Trophoblast cell (in vitro differentiated cells and primary cell): ENCODE data around the gene ITPK1.

Experiments used
- DNase-seq, 2 donors: peaks; one replicate each; pipeline ENCODE4 v3.0.0-alpha.2; 2016
- H2AFZ ChIP-seq: 2 replicates; pipeline ENCODE4 v1.6.1; 2013; ENCODE audit warnings: low read length, moderate library complexity, mild to moderate bottlenecking; ENCODE audit not compliant: insufficient read depth, poor library complexity
- H2AK5ac ChIP-seq: 2 replicates; pipeline ENCODE4 v1.6.1; 2013; ENCODE audit warnings: mild to moderate bottlenecking, low read length
- H2BK120ac ChIP-seq: 2 replicates; pipeline ENCODE4 v1.6.1; 2013; ENCODE audit warnings: low read length, mild to moderate bottlenecking, moderate library complexity; ENCODE audit not compliant: insufficient read depth, poor library complexity
- H2BK12ac ChIP-seq: 2 replicates; pipeline ENCODE4 v1.6.1; 2013; ENCODE audit warnings: mild to moderate bottlenecking, low read length, moderate library complexity
- H2BK5ac ChIP-seq: 2 replicates; pipeline ENCODE4 v1.6.1; 2013; ENCODE audit warnings: low read length, low read depth, moderate library complexity, mild to moderate bottlenecking; ENCODE audit not compliant: poor library complexity
- H3K14ac ChIP-seq: 2 replicates; pipeline ENCODE4 v1.6.1; 2013; ENCODE audit warnings: mild to moderate bottlenecking, low read length
- H3K18ac ChIP-seq: 2 replicates; pipeline ENCODE4 v1.6.1; 2013; ENCODE audit warnings: mild to moderate bottlenecking, low read length
- H3K23ac ChIP-seq: 2 replicates; pipeline ENCODE4 v1.6.1; 2013; ENCODE audit warnings: low read length
- H3K27ac ChIP-seq: 2 replicates; pipeline ENCODE4 v1.5.1; 2013; ENCODE audit warnings: low read depth, mild to moderate bottlenecking, inconsistent platforms, low read length, moderate library complexity
- H3K27me3 ChIP-seq: 2 replicates; pipeline ENCODE4 v1.6.1; 2013; ENCODE audit warnings: inconsistent platforms, mild to moderate bottlenecking, low read length, moderate library complexity; ENCODE audit not compliant: insufficient read depth
- H3K36me3 ChIP-seq, 2 experiments: 1 replicate in 1 of 2; 2 replicates in 1 of 2; pipeline ENCODE4 v1.6.1; 2013; ENCODE audit warnings: low read length in 2 of 2, mild to moderate bottlenecking in 2 of 2, moderate library complexity in 1 of 2; ENCODE audit not compliant: insufficient read depth in 2 of 2, control insufficient read depth in 1 of 2
- H3K4ac ChIP-seq: 2 replicates; pipeline ENCODE4 v1.6.1; 2013; ENCODE audit warnings: low read depth, mild to moderate bottlenecking, low read length, moderate library complexity
- H3K4me1 ChIP-seq, 2 experiments: 1 replicate in 1 of 2; 2 replicates in 1 of 2; pipeline ENCODE4 v1.6.1; 2013; ENCODE audit warnings: low read length in 2 of 2, mild to moderate bottlenecking in 2 of 2, moderate library complexity in 1 of 2; ENCODE audit not compliant: insufficient read depth in 2 of 2, control insufficient read depth in 1 of 2
- H3K4me2 ChIP-seq: 2 replicates; pipeline ENCODE4 v1.6.1; 2013; ENCODE audit warnings: inconsistent platforms, mild to moderate bottlenecking, low read length, moderate library complexity
- H3K4me3 ChIP-seq: 2 replicates; pipeline ENCODE4 v1.5.1; 2013; ENCODE audit warnings: mild to moderate bottlenecking, low read depth, low read length, inconsistent platforms
- H3K79me1 ChIP-seq: one replicate; pipeline ENCODE4 v1.6.1; 2013; ENCODE audit warnings: low read length
- H3K79me2 ChIP-seq: 2 replicates; pipeline ENCODE4 v1.6.1; 2013; ENCODE audit warnings: low read length, mild to moderate bottlenecking; ENCODE audit not compliant: control insufficient read depth, insufficient read depth, poor library complexity
- H3K9ac ChIP-seq: 2 replicates; pipeline ENCODE4 v1.6.1; 2013; ENCODE audit warnings: mild to moderate bottlenecking, low read length
- H3K9me3 ChIP-seq: 2 replicates; pipeline ENCODE4 v1.6.1; 2013; ENCODE audit warnings: low read depth, mild to moderate bottlenecking, control low read depth, inconsistent platforms, low read length; ENCODE audit not compliant: insufficient read depth
- H4K12ac ChIP-seq: 2 replicates; pipeline ENCODE4 v1.6.1; 2013; ENCODE audit warnings: low read depth, mild to moderate bottlenecking, low read length, moderate library complexity
- H4K8ac ChIP-seq: 2 replicates; pipeline ENCODE4 v1.6.1; 2013; ENCODE audit warnings: low read depth, mild to moderate bottlenecking, low read length, moderate library complexity
- H4K91ac ChIP-seq: one replicate; pipeline ENCODE4 v1.6.1; 2013; ENCODE audit warnings: low read depth, mild to moderate bottlenecking, low read length, moderate library complexity
- WGBS: extraction: QIAGEN DNeasy Blood & Tissue Kit; methylation state at CpG from one replicate; pipeline ENCODE4 v1.1.7; 2013; ENCODE audit warnings: missing lambda C conversion rate; ENCODE audit not compliant: insufficient read length, insufficient coverage; ENCODE audit errors: extremely low coverage; 5-methylcytosine and 5-hydroxymethylcytosine counted together

The ITPK1 gene

GRCh38 chr14:92902191-92902590, 213.5 kb downstream of the ITPK1 start:
- Histone ChIP-seq H3K79me2 (no peaks in the 10 kb centered on the region), H3K4me1 (no peaks in the 10 kb centered on the region), H3K23ac (no peak overlapping the region)

DNA sequence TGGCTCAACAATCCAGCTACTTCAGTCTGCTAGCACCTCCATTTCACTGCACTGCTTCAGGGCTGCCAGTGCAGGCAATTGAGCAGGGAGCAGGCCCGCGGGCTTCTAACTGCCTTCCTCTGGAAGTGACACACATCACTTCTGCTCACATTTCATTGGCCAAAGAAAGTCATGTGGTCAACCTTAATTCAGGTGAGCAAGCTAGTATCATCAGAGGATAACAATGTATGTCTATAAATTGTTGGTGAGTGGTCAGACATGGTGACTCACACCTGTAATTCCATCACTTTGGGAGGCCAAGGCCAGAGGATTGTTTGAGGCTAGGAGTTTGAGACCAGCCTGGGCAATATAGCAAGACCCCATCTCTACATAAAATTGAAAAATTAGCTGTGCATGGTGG, 215.1 kb downstream of the ITPK1 start:
- no peak overlapping the region for H3K18ac ChIP-seq
- no peak overlapping the region for H3K9ac ChIP-seq
- H3K4ac ChIP-seq = no peak overlapping the region
- DNase-seq = no peak
- H3K9me3 ChIP-seq = no peaks in the 10 kb centered on the region
- H3K27me3 ChIP-seq = no peaks in the 10 kb centered on the region
- no peak overlapping the region for H3K4me3 ChIP-seq
- no peak overlapping the region for H4K8ac ChIP-seq
- H2BK120ac ChIP-seq = no peak overlapping the region
- H3K4me1 ChIP-seq = no peaks in the 10 kb centered on the region
- WGBS = no CpG with 5 or more reads among the region's 2 CpGs
- no peak overlapping the region for H4K12ac ChIP-seq
- H4K91ac ChIP-seq = no peak overlapping the region
- H3K23ac ChIP-seq = no peak overlapping the region
- H3K36me3 ChIP-seq = no peaks in the 10 kb centered on the region
- no peaks in the 10 kb centered on the region for H3K79me2 ChIP-seq
- no peaks in the 10 kb centered on the region for H3K79me1 ChIP-seq
- H3K4me2 ChIP-seq = no peak overlapping the region
- no peak overlapping the region for H2AFZ ChIP-seq
- H3K14ac ChIP-seq = no peak overlapping the region
- H2BK12ac ChIP-seq = no peak overlapping the region
- no peak overlapping the region for H2AK5ac ChIP-seq
- H3K27ac ChIP-seq = no peak overlapping the region
- no peak overlapping the region for H2BK5ac ChIP-seq

More at GRCh38 chr14:92902191-92902590, 213.5 kb downstream of the ITPK1 start:
- H2AFZ ChIP-seq = no peak overlapping the region
- H3K27me3 ChIP-seq = no peaks in the 10 kb centered on the region
- H3K14ac ChIP-seq = no peak overlapping the region
- no peaks in the 10 kb centered on the region for H3K79me1 ChIP-seq
- H4K12ac ChIP-seq = no peak overlapping the region
- no peak overlapping the region for H2AK5ac ChIP-seq
- no peaks in the 10 kb centered on the region for H3K36me3 ChIP-seq
- H4K8ac ChIP-seq = no peak overlapping the region
- H3K9ac ChIP-seq = no peak overlapping the region
- H2BK120ac ChIP-seq = no peak overlapping the region
- no peak for DNase-seq
- no peak overlapping the region for H3K18ac ChIP-seq
- H3K9me3 ChIP-seq = peaks cover 2% of the 10 kb centered on the region
- H2BK5ac ChIP-seq = no peak overlapping the region
- H3K4ac ChIP-seq = no peak overlapping the region
- no peak overlapping the region for H3K4me2 ChIP-seq
- no peak overlapping the region for H2BK12ac ChIP-seq
- WGBS = no CpG with 5 or more reads among the region's 6 CpGs
- H3K27ac ChIP-seq = no peak overlapping the region
- no peak overlapping the region for H3K4me3 ChIP-seq
- no peak overlapping the region for H4K91ac ChIP-seq

DNA sequence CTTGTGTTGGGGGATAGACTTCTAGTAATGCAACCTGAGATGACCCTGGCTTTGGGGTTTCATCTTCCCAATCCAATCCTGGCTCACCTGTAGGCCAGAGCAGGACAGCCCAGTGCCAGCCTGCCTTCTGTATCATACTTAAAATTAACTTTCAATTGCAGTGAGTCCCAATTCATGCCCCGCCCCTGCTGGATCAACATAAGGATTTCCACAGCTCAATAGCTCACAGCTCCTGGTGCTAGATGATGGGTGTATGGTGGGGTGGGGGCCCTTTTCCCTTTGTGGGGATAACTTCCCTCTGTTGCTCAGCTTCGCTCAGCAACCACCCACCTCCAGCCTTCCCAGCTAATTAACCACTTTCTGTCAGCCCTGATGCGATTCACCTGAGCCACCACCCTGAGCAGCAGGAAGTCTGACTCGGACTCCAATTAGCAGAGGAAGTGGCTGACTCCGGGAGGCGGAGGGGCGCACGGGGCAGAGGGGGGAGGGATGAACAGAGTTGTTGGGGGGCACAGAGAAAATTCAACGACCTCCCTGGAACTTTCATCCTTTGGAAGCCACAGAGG, 217.1 kb downstream of the ITPK1 start:
- Histone ChIP-seq H4K91ac (no peak overlapping the region), H2BK12ac (no peak overlapping the region), H4K8ac (no peak overlapping the region), H3K79me2 (no peaks in the 10 kb centered on the region), H3K14ac (no peak overlapping the region), H2BK5ac (no peak overlapping the region), H2AFZ (no peak overlapping the region), H3K18ac (no peak overlapping the region), H2BK120ac (no peak overlapping the region), H4K12ac (no peak overlapping the region), H3K23ac (no peak overlapping the region), H3K4me3 (no peak overlapping the region), H3K9me3 (peaks cover 2% of the 10 kb centered on the region), H3K27ac (no peak overlapping the region), H3K4me2 (no peak overlapping the region), H3K9ac (no peak overlapping the region), H2AK5ac (no peak overlapping the region), H3K36me3 (no peaks in the 10 kb centered on the region), H3K4me1 (no peaks in the 10 kb centered on the region), H3K4ac (no peak overlapping the region), H3K79me1 (no peaks in the 10 kb centered on the region), H3K27me3 (no peaks in the 10 kb centered on the region)
- WGBS = no CpG with 5 or more reads among the region's 9 CpGs
- DNase-seq = no peak

DNA sequence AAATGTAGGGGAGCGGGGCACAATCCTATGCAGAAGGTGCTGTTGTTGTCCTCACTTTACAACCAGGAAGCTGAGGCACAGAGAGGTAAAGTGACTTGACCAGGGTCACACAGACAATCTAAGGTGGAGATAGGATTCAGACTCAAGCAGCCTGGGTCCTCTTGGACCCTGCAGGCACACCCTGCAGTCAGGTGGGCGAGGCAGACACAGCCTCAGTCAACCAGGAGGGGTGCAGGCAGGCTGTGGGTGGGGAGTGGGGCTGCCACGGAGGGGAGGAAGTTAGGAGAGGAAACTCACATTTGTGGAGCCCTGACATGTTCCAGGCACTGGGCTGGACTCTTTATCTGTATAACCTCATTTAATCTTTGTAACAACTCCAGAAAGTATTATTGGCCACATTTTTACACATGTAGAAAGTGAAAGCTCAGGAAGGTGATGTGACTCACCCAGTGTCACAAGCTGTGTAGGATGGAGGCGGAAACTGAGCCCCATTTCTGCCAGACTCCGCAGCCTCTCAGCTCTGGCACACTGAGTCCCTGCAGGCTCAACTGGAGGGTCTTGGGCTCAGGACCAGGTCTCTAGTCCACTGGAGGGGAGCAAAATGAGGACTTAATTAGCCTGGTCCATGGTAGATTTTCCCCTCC, 217.7 kb downstream of the ITPK1 start:
- H3K4me2 ChIP-seq = no peak overlapping the region
- H3K14ac ChIP-seq = no peak overlapping the region
- WGBS = no CpG with 5 or more reads among the region's 5 CpGs
- H3K23ac ChIP-seq = no peak overlapping the region
- no peaks in the 10 kb centered on the region for H3K27me3 ChIP-seq
- no peak overlapping the region for H2BK120ac ChIP-seq
- no peak overlapping the region for H2AFZ ChIP-seq
- H2BK5ac ChIP-seq = no peak overlapping the region
- no peak overlapping the region for H4K91ac ChIP-seq
- no peak overlapping the region for H2AK5ac ChIP-seq
- H3K9me3 ChIP-seq = peaks cover 5% of the 10 kb centered on the region
- no peak overlapping the region for H4K8ac ChIP-seq
- no peaks in the 10 kb centered on the region for H3K79me1 ChIP-seq
- H2BK12ac ChIP-seq = no peak overlapping the region
- H3K4me1 ChIP-seq = no peaks in the 10 kb centered on the region
- no peak overlapping the region for H3K18ac ChIP-seq
- no peak overlapping the region for H3K4ac ChIP-seq
- no peaks in the 10 kb centered on the region for H3K36me3 ChIP-seq
- no peak overlapping the region for H3K9ac ChIP-seq
- H4K12ac ChIP-seq = no peak overlapping the region
- H3K79me2 ChIP-seq = no peaks in the 10 kb centered on the region
- no peak overlapping the region for H3K4me3 ChIP-seq
- no peak for DNase-seq
- H3K27ac ChIP-seq = no peak overlapping the region
